ENCODE measurements around the gene PRICKLE2.

DNA sequence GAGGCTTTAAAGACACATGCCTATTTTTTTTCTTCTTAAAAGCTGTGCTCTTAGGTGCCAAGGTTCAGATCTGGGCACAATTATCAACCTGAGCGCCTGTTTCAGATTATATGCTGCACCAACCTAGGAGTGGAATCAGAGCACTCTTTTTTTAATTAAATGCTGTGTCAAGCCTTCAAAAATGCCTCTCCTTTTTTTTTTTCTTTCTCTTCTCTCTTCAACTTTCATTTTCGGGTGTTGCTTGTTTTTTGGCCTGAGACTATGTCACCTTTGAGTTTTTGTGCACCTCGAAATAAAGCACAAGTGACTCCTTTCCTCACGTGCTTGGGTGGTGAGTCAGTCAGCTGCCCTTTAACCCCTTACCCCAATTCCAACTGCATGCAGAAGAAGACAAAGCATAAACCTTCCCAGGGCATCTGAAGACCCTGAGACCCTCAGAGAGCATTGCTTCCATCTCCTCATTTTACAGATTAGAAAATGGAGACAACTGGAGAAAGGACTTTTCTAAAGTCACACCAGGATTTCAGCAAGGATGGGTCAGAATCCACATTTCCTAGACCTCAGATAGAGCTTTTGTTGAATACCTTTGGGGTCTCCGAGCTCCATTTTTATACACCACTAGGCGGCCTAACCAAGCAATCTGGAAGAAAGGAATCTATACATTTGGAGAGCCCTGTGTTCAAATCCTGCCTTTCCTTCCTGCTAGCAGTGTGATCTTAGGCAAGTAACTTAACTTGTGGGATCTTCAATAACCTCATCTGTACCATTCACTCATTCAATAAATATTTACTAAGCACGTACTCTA is 631 bp upstream of the PRICKLE2 start:
- TF ChIP-seq CTCF (IDR thresholded peaks at IDR 0.05) (no peak), POLR2A (IDR thresholded peaks at IDR 0.05) (no peak)
